Mucosa of stomach (tissue), 1 donor: ENCODE results near the gene LMAN1L.

Source experiments
- H3K27me3 ChIP-seq: one replicate; pipeline ENCODE4 v1.7.0; 2013; ENCODE audit warnings: mild to moderate bottlenecking, low read length; ENCODE audit not compliant: control insufficient read depth, insufficient read depth
- H3K36me3 ChIP-seq: one replicate; pipeline ENCODE4 v1.7.0; 2013; ENCODE audit warnings: low read length; ENCODE audit not compliant: control insufficient read depth, insufficient read depth
- H3K4me1 ChIP-seq: one replicate; pipeline ENCODE4 v1.7.0; 2013; ENCODE audit warnings: mild to moderate bottlenecking, low read length; ENCODE audit not compliant: control insufficient read depth, insufficient read depth
- H3K4me3 ChIP-seq: one replicate; pipeline ENCODE4 v1.7.0; 2013; ENCODE audit warnings: low read length
- H3K9ac ChIP-seq: one replicate; pipeline ENCODE4 v1.7.0; 2013; ENCODE audit warnings: mild to moderate bottlenecking, low read length, moderate library complexity
- H3K9me3 ChIP-seq: one replicate; pipeline ENCODE4 v1.7.0; 2013; ENCODE audit warnings: mild to moderate bottlenecking, low read length, moderate library complexity; ENCODE audit not compliant: control insufficient read depth
- donor health status: Pancreatic carcinoma.

The LMAN1L gene

GRCh38 chr15:74791007-74791406, 21.6 kb upstream of the LMAN1L start:
- no peaks in the 10 kb centered on the region for H3K36me3 ChIP-seq
- H3K4me3 ChIP-seq: no peak overlapping the region
- H3K27me3 ChIP-seq: no peaks in the 10 kb centered on the region
- H3K9me3 ChIP-seq: no peaks in the 10 kb centered on the region
- H3K9ac ChIP-seq: peak overlapping the region; percentile 61
- H3K4me1 ChIP-seq: peaks cover 78% of the 10 kb centered on the region

DNA sequence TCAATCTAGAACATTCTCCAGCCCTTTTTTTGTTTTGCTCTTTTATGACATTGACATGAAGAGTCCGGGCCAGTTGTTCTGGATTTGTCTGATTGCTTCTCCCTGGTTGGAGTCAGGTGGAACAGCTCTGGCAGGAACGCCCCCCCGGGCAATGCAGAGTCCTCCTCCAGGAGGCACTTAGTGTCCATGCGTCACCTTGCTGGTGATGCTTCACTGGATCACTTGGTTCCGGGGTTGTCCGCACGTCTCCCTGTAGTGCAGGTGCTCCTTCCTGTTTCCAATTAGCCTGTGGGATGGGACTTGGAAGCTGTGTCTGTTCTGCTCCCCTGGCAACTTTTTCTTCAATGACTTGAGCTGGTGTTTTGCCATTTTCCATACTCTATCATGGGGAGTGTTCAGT, 21.0 kb upstream of the LMAN1L start:
- H3K4me1 ChIP-seq: peaks cover 71% of the 10 kb centered on the region
- no peak overlapping the region for H3K9ac ChIP-seq
- H3K9me3 ChIP-seq: no peaks in the 10 kb centered on the region

GRCh38 chr15:74792227-74793016, 20.2 kb upstream of the LMAN1L start:
- H3K9me3 ChIP-seq: no peaks in the 10 kb centered on the region
- no peaks in the 10 kb centered on the region for H3K36me3 ChIP-seq
- H3K4me3 ChIP-seq: no peak overlapping the region
- peaks cover 64% of the 10 kb centered on the region for H3K4me1 ChIP-seq
- H3K9ac ChIP-seq: no peak overlapping the region
- no peaks in the 10 kb centered on the region for H3K27me3 ChIP-seq

More for the DNA sequence above, 21.0 kb upstream of the LMAN1L start:
- Histone ChIP-seq H3K27me3 (no peaks in the 10 kb centered on the region), H3K4me3 (no peak overlapping the region), H3K36me3 (no peaks in the 10 kb centered on the region)

GRCh38 chr15:74793135-74794028, 19.3 kb upstream of the LMAN1L start:
- H3K4me1 ChIP-seq: peaks cover 62% of the 10 kb centered on the region
- no peak overlapping the region for H3K9ac ChIP-seq
- no peak overlapping the region for H3K4me3 ChIP-seq
- H3K27me3 ChIP-seq: no peaks in the 10 kb centered on the region
- no peaks in the 10 kb centered on the region for H3K36me3 ChIP-seq
- H3K9me3 ChIP-seq: no peaks in the 10 kb centered on the region

GRCh38 chr15:74794248-74794969, 18.2 kb upstream of the LMAN1L start:
- Histone ChIP-seq H3K4me1 (peaks cover 60% of the 10 kb centered on the region), H3K9me3 (no peaks in the 10 kb centered on the region), H3K36me3 (peaks cover 5% of the 10 kb centered on the region), H3K9ac (no peak overlapping the region), H3K27me3 (no peaks in the 10 kb centered on the region), H3K4me3 (no peak overlapping the region)

DNA sequence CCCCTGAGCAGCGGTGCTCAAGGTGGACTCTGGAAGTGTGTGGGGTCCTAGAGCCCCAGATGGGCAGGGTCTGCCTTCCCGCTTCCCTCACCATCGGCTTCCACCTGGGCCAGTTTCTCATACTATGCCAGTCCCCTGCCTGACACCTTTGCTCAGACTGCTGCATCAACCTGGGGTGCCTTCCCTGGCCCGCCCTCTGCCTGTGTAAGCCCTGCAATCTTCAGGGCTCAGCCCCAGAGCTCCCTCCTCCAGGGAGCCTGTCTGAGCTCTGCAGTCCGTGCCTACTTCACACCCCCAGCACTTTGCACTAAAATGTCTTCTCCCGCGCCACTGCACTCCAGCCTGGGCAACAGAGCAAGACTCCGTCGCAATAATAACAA, 17.7 kb upstream of the LMAN1L start:
- Histone ChIP-seq H3K27me3 (no peaks in the 10 kb centered on the region), H3K9ac (no peak overlapping the region), H3K4me1 (peaks cover 60% of the 10 kb centered on the region), H3K4me3 (no peak overlapping the region), H3K9me3 (no peaks in the 10 kb centered on the region), H3K36me3 (peaks cover 8% of the 10 kb centered on the region)

DNA sequence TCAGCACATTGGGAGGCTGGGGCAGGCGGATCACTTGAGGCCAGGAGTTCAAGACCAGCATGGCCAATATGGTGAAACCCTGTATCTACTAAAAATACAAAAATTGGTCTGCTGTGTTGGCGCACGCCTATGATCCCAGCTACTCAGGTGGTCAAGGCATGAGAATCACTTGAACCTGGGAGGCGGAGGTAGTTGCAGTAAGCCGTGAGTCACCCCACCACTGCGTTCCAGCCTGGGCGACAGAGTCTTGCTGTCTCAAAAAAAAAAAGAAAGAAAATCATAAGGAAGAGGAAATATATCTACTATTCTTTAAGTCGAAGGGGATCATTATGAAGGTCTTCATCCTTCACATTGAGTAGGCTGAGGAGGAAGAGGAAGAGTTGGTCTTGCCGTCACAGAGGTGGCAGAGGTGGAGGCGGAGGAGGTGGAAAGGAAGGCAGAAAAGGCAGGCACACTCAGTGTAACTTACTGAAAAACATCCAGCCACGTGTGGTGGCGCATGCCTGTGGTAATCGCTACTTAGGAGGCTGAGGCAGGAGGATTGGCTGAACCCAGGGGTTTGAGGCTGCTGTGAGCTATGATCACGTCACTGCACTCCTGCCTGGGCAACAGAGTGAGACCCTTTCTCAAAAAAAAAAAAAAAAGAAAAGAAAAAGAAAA, 16.5 kb upstream of the LMAN1L start:
- Histone ChIP-seq H3K9me3 (no peaks in the 10 kb centered on the region), H3K4me1 (peaks cover 57% of the 10 kb centered on the region), H3K9ac (no peak overlapping the region), H3K36me3 (peaks cover 8% of the 10 kb centered on the region), H3K27me3 (no peaks in the 10 kb centered on the region), H3K4me3 (no peak overlapping the region)

DNA sequence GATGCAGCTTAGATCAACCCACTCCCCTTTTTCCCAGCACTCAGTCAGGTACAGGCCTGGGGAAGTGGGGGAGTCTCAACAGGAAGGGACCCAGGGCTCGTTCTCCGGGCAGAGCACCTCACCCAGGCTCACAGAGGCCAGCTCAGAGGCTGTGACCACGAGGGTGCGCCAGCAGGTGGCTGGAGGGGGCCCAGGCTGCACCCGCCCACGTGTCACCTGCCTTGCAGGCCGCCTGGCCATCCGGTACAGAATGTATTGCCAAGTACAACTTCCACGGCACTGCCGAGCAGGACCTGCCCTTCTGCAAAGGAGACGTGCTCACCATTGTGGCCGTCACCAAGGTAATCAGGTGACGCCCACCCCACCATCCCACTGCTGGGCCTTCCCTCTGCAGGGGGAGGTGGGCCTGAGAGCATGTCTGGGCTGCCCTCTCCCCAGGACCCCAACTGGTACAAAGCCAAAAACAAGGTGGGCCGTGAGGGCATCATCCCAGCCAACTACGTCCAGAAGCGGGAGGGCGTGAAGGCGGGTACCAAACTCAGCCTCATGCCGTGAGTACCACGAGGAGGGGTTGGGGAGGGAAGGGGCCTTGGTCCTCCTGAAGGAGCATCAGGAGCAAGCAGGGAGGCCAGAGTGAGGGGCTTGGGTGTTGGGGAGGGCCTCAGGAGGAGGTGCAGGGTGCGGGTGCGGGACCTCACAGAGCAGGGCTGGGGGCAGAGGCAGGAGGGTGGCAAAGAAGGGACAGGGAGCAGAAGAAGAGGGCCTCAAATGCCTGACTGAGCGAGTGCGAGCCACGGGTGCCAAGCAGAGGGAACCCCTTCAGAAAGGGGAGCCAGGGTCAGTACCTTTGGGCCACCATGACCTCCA, 14.0 kb upstream of the LMAN1L start:
- Histone ChIP-seq H3K27me3 (no peaks in the 10 kb centered on the region), H3K4me3 (no peak overlapping the region), H3K9ac (peak overlapping the region; percentile 5), H3K36me3 (peaks cover 8% of the 10 kb centered on the region), H3K4me1 (peaks cover 38% of the 10 kb centered on the region), H3K9me3 (no peaks in the 10 kb centered on the region)

- H3K36me3 ChIP-seq: peaks cover 8% of the 10 kb centered on the region
- no peak overlapping the region for H3K4me3 ChIP-seq
- peaks cover 36% of the 10 kb centered on the region for H3K4me1 ChIP-seq
- H3K27me3 ChIP-seq: no peaks in the 10 kb centered on the region
- no peak overlapping the region for H3K9ac ChIP-seq
- no peaks in the 10 kb centered on the region for H3K9me3 ChIP-seq
These were observed 13.3 kb upstream of the LMAN1L start for GRCh38 chr15:74799255-74799855.

- peaks cover 8% of the 10 kb centered on the region for H3K36me3 ChIP-seq
- peaks cover 35% of the 10 kb centered on the region for H3K4me1 ChIP-seq
- H3K9ac ChIP-seq: no peak overlapping the region
- no peaks in the 10 kb centered on the region for H3K27me3 ChIP-seq
- H3K9me3 ChIP-seq: no peaks in the 10 kb centered on the region
- H3K4me3 ChIP-seq: no peak overlapping the region
These were observed 12.6 kb upstream of the LMAN1L start for GRCh38 chr15:74799856-74800558.
